ENCODE measurements around the gene FYB2. TPM values are rescaled to one million over a fixed set of nuclear protein-coding genes. Genes with fewer than 3 reads are reported as not detected.

The FYB2 gene, protein sequence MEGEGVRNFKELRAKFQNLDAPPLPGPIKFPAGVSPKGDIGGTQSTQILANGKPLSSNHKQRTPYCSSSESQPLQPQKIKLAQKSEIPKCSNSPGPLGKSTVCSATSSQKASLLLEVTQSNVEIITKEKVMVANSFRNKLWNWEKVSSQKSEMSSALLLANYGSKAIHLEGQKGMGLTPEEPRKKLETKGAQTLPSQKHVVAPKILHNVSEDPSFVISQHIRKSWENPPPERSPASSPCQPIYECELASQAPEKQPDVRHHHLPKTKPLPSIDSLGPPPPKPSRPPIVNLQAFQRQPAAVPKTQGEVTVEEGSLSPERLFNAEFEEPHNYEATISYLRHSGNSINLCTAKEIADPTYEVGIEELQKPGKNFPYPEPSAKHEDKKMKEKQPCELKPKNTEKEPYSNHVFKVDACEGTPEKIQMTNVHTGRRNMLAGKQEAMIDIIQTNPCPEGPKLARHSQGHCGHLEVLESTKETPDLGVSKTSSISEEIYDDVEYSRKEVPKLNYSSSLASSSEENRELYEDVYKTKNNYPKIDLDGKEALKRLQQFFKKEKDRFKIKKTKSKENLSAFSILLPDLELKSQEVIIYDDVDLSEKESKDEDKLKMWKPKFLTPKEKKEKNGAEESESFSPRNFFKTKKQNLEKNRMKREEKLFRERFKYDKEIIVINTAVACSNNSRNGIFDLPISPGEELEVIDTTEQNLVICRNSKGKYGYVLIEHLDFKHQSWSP
- polyA plus RNA-seq (ENCODE audit: insufficient read length in 4 of 4): 1 to 10 TPM in 3 of 4 donors, under 1 TPM in 1; 0.77 to 1.4 (median 1.2) TPM

DNA sequence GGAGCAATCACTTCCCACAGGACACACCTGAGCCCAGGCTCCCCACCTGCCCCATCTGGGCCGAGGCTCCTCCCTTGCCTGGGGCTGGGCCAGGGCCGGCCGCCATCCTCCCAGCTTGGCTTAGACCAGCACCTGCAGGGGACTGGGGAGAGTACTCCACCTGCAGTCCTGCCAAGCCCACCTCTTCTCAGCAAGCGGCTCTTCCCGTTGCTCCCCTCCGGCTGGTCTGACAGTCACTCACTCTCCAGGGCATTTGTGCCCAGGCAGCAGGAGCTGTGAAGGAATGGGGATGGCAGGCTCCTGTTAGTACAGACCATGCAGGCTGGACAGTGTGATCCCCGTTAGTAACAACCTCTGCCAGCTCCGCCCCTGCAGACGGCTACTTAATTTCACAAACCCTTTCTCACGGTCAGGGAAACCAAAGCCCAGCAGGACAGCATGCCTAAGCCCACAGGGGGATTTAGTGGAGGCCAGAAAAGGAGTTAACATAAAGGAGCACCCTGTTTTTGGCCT is at the start of gene FYB2:
TSS of gene FYB2 (minus strand) at position 18 of the 513 bp plus-strand sequence. CDS start 114 bp downstream, outside the sequence.
- DNase-seq (ENCODE audit: low read depth in 4 of 4, low spot score in 3 of 4): no peak

DNA sequence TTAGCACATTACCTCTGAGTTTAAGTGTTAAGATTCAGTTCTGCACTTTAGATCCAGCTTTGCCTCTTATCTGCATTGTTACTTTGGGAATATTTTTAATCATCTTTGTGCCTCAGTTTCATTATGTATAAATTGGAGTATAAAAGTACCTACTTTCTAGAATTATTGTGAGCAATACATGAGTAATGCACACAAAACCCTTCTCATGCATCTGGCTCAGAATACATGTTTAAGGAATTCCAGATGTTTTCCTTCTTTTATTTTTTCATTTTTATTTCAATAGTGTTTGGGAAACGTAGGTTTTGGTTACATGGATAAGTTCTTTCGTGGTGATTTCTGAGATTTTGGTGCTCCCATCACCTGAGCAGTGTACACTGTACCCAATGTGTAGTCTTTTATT is 49.6 kb upstream of the FYB2 start:
- no peak for DNase-seq (ENCODE audit: low read depth in 4 of 4, low spot score in 3 of 4)

- no peak for DNase-seq (ENCODE audit: low read depth in 4 of 4, low spot score in 3 of 4)
Observed at GRCh38 chr1:56867491-56867890, 48.3 kb upstream of the FYB2 start.

GRCh38 chr1:56866656-56867055 is 47.5 kb upstream of the FYB2 start:
- DNase-seq (ENCODE audit: low read depth in 4 of 4, low spot score in 3 of 4): no peak

GRCh38 chr1:56864430-56864829 is 45.2 kb upstream of the FYB2 start:
- DNase-seq (ENCODE audit: low read depth in 4 of 4, low spot score in 3 of 4): no peak

DNA sequence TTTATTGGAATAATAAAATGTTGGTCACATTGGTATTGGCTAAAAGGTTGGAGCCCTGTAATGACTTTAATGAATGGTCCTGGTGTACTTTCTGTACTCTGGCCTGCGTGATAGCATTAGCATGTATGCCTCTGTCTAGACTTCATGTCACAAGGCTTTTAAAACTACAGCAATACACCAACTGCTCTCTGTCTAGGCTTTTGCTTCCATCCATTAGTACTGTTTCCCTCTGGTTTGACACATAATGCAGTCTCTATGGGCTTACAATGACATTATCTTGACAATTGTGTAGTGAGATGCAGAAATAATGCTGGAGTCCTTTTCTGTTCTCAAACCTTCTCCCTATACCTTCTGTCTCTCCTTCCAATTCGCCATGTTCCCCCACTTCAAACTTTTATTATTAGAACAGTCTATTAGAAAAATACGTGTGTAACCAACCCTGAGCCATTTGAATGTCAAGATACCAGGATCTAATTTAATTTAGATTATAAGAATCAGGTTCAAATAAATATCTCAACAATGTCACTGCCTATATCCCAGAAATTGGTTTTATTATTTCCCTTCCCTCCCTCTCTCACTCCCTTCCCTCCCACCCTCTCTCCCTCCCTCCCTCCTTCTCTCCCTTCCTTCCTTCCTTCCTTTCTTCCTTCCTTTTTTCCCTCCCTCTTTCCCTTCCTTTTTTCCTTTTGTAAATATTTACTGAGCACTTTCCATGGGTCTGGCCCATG is 44.2 kb upstream of the FYB2 start:
- DNase-seq (ENCODE audit: low read depth in 4 of 4, low spot score in 3 of 4): no peak

- no peak for DNase-seq (ENCODE audit: low read depth in 4 of 4, low spot score in 3 of 4)
Observed at GRCh38 chr1:56859287-56859686, 40.1 kb upstream of the FYB2 start.

DNA sequence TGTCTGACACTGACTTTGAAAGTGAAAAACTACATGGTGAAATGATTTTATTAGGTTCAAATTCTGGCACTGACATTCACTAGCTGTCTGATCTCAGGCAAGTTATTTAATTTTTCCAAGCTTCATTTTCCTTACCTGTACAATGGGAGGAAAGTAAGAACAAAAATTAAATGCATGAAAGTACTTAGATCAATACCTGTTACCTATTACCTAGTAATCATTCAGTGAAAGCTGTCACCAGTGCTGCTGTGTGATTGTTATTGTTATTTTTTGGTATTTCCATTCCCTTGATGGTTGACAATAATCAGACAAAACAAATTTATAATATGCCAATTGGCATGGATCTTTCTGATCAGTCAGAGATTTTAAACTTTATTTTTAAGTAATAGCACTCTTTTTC is 37.0 kb upstream of the FYB2 start:
- DNase-seq (ENCODE audit: low read depth in 4 of 4, low spot score in 3 of 4): no peak

DNA sequence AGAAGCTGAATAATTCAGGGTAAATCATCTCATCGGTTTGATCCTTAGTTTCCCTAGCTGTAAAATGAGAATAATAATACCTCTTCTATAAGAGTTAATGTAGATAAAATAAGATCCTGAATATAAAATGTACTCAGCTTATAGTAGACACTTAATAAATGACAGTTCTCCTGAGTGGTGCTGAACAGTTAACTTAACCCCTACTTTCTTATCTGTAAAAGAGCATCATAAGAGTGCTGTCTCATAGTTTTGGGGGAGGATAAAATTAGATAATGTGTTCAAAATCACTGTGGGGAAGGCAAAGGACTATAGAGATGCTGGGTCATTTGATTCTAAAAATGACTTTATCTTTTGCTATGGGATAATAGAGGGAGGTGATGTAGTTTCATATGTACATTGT is 36.0 kb upstream of the FYB2 start:
- no peak for DNase-seq (ENCODE audit: low read depth in 4 of 4, low spot score in 3 of 4)

DNA sequence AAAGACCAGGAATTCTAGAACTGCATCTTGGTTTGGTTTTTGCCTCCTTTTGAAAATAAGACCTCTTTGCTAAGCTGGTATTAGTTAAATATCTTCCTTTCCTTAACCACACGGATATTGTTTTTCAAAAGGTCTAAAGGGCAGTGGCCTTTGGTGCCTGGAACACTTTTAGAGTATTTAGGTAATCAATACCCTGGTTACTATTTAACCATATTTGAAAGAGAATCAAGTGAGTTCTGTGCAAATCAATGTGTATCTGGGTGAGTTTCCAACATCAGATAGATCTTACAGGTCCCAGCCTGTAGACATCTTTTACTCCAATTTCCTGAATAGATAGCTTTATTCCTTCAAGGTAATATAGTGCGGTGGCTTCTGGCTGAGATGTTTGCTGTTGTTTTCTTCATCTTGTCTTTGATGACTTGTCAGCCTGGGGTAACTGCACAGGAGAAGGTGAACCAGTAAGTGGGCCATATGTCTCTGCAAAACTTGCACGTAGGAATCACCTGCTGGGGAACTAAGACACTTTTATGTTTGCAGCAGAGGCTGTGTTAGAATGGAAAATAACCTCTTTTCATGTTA is 35.4 kb upstream of the FYB2 start, which contains the start of gene C8A:
TSS of gene C8A (plus strand) at position 277 of the 579 bp plus-strand sequence. CDS start at position 382, 105 bp downstream.
- no peak for DNase-seq (ENCODE audit: low read depth in 4 of 4, low spot score in 3 of 4)

DNA sequence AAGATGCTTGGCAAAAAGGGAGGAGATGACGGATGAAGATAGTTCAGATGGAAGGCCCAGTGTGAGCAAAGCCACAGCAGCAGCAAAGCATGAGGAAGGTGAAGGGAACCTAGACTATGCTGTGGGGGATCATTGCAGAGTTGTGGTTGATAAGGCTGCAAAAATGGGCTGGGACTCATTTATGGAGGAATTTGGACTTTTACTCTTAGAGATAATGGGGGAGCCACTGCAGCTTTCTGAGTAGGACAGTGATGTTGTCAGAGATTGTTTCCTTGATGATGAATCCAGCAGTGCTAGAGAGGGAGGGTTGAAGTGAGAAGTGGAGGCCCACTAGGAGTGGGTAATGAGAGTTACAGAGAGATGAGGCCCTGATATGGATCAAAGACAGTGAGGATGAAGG is 33.3 kb upstream of the FYB2 start:
- DNase-seq (ENCODE audit: low read depth in 4 of 4, low spot score in 3 of 4): no peak

- DNase-seq (ENCODE audit: low read depth in 4 of 4, low spot score in 3 of 4): no peak
Observed at GRCh38 chr1:56850922-56851321, 31.7 kb upstream of the FYB2 start.

GRCh38 chr1:56850411-56850810 is 31.2 kb upstream of the FYB2 start:
- no peak for DNase-seq (ENCODE audit: low read depth in 4 of 4, low spot score in 3 of 4)

DNA sequence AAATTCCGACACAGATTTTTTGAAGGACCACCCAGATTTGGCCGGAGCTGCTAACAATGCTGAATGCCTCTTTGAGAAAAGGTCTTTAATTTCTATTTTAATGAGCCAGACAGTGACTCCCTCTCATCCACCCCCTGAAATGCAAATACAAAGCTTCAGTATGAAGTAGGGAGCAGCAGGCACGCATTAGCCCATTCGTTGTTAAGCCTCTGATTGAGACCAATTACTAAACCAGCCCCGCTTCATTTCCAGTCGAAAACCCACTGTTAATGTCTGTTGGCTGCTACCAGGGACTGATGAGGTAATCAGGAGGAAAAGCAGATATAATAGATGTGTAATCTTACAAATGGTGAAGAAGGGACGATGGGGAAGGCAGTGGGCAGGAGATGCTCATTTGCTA is 30.5 kb upstream of the FYB2 start:
- DNase-seq (ENCODE audit: low read depth in 4 of 4, low spot score in 3 of 4): no peak

DNA sequence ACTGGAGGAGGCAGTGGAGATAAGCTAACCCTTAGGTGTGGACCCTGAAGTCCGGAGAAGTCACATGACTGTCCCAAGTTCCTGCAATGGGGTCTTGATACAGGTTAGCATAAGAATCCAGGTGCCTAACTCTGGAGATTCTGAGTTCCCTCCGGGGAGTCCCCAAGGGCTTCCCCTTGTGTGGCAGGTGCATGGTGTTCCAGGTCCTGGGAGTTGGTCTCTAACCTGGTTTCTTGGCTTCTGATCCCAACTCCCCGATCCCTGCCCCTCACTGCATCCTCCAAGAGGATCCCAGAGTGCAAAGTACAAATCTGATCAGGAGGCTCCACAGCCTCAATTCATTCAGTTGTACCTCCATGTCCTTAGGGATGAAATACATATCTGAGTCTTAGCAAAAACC is 26.1 kb upstream of the FYB2 start:
- DNase-seq (ENCODE audit: low read depth in 4 of 4, low spot score in 3 of 4): no peak

DNA sequence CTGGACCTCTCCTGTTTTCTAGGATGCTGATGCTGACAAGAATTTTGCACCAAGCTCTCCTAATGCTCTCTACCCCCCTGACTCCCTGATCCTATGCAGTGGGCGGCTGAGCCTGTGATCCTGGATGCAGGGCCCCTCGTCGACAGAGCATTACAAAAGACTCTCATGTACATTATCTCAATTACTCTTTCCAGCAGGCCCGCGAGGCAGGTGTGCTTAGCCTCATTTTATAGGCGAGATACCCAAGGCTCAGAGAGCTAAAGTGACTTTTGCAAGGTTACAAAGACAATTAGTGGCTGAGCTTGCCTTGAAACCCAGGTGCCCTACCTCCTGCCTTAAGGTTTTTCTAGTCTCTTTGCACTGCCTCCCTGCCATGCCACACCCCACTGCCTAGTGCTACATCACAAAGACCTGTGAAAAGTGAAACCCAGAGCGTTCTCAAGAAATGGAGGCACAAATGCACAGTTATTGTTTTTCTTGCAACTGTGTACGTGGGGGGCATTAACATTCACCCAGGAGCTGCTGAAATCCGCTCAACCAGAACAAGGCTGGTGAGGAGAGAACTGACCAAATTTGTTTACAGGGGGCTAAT is 25.4 kb upstream of the FYB2 start:
- no peak for DNase-seq (ENCODE audit: low read depth in 4 of 4, low spot score in 3 of 4)

- DNase-seq (ENCODE audit: low read depth in 4 of 4, low spot score in 3 of 4): no peak
Observed at GRCh38 chr1:56843544-56843943, 24.3 kb upstream of the FYB2 start.

DNA sequence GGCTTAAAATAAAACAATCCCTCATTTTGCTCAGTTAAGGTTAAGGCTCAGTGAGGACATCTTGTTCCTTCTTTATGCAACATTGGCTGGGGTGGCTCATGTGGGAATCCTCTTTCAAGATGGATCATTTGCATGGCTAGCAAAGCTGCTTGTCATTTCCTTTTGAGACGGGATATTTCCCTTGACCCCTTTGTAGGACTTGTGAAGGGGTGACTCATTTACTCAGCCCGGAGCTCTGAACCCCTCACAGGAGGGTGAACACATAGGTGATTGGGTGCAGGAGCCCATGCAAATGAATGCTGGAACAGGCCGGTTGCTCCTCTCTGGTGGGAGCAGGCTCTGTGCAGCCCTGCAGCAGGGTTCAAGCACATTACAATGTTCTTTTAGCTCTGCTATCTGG is 19.6 kb upstream of the FYB2 start:
- no peak for DNase-seq (ENCODE audit: low read depth in 4 of 4, low spot score in 3 of 4)

- peak in 1 of 4 donors; percentile 40 for DNase-seq (ENCODE audit: low read depth in 4 of 4, low spot score in 3 of 4)
Observed at GRCh38 chr1:56837244-56837939, 18.2 kb upstream of the FYB2 start.

- no peak for DNase-seq (ENCODE audit: low read depth in 4 of 4, low spot score in 3 of 4)
Observed at GRCh38 chr1:56836359-56836758, 17.2 kb upstream of the FYB2 start.
